Gastroesophageal sphincter (tissue), 3 donors: Measurements from ENCODE around the gene CYP2C18.

Source experiments
- POLR2AphosphoS5 ChIP-seq: sonication (generic); formaldehyde crosslinking; IDR thresholded peaks from one replicate; pipeline ENCODE4 v1.6.1; 2017; ENCODE audit warnings: antibody characterized with exemption
- TF ChIP-seq, protein P1 (sequence below), 4 experiments: fragments of 200-600 bp in 2 of 4; fragments of 450-650 bp in 2 of 4; sonication (generic) in 1 of 4; IDR thresholded peaks; one replicate each; pipeline ENCODE4 v1.5.1; 2017 to 2019; ENCODE audit warnings: antibody characterized with exemption in 4 of 4, mild to moderate bottlenecking in 2 of 4, moderate library complexity in 2 of 4

DNA sequence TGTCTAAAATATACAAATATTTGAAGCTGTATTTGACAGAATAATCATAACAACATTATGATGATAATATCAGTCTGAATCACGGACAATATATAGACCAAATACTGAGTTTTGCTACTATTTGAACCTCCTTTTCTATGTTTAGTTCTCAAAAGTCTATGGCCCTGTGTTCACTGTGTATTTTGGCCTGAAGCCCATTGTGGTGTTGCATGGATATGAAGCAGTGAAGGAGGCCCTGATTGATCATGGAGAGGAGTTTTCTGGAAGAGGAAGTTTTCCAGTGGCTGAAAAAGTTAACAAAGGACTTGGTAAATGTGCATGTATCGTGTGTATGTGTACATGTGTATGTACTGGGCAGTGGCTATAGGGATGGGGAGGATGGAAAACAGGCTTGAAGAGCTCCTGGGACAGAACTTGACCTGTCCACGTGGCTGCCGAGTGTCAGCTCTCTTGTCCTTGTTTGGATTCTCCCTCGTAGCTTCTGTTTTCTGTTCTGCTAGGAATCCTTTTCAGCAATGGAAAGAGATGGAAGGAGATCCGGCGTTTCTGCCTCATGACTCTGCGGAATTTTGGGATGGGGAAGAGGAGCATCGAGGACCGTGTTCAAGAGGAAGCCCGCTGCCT, 4.2 kb downstream of the CYP2C18 start:
- TF ChIP-seq, protein P1, sequence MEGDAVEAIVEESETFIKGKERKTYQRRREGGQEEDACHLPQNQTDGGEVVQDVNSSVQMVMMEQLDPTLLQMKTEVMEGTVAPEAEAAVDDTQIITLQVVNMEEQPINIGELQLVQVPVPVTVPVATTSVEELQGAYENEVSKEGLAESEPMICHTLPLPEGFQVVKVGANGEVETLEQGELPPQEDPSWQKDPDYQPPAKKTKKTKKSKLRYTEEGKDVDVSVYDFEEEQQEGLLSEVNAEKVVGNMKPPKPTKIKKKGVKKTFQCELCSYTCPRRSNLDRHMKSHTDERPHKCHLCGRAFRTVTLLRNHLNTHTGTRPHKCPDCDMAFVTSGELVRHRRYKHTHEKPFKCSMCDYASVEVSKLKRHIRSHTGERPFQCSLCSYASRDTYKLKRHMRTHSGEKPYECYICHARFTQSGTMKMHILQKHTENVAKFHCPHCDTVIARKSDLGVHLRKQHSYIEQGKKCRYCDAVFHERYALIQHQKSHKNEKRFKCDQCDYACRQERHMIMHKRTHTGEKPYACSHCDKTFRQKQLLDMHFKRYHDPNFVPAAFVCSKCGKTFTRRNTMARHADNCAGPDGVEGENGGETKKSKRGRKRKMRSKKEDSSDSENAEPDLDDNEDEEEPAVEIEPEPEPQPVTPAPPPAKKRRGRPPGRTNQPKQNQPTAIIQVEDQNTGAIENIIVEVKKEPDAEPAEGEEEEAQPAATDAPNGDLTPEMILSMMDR (IDR thresholded peaks at IDR 0.05) = no peak
- TF ChIP-seq POLR2AphosphoS5 = no peak
